HG02798 (cell line): ENCODE measurements around the gene ACTA1.
"Not testable (repeated sequence)": the region's sequence is repeated elsewhere in the genome, so short reads cannot be mapped to it uniquely, and the experiment has no call there.

ENCODE experiments used
- ATAC-seq: cut with Tn5 transposase; IDR thresholded peaks from one replicate; pipeline ENCODE4 v1.9.1; 2021; ENCODE audit warnings: mild to moderate bottlenecking; ENCODE audit not compliant: unreplicated experiment, poor library complexity

Gene ACTA1

GRCh38 chr1:229434005-229434640 lies at the start of gene ACTA1:
TSS of gene ACTA1 (minus strand) at chr1:229434094. CDS start at chr1:229433115, 979 bp downstream.
- ATAC-seq, result no peak

DNA sequence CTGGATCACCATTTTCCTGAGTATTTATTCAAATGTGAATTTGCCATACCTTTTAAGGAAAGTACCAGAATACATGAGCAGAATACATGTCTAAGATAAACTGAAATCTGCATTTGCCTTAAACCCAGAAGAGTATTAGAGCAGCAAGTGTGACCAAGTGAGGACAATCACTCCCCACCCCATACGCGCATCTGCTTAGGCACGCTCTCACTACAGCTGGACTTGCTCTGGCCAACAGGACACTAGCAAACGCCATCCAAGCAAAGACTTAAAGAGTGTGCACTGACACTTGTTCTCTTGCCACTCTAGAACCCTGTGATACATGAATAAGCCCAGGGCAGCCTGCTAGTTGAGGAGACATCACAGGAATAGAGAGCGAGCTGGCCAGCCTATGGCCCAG lies 48.6 kb upstream of the ACTA1 start:
- ATAC-seq, result no peak

DNA sequence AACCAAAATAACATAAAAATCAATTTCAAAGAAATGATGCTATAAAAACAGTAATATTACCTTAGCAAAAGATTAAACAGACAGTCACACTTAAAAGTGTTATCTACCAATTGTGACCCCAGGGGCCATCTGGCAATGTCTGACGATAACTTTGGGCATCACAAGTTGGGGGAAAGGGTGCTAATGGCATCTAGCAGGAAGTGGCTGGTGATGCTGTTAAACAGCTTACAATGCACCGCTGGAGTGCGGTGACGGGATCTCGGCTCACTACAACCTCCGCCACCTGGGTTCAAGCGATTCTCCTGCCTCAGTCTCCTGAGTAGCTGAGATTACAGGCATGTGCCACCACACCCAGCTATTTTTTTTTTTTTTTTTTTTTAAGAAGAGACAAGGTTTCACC lies 46.6 kb upstream of the ACTA1 start:
- ATAC-seq, result no peak

GRCh38 chr1:229479660-229480399 lies 45.9 kb upstream of the ACTA1 start:
- ATAC-seq, result peak; percentile 69

- ATAC-seq, result peak; percentile 65
Measured at GRCh38 chr1:229478852-229479251, 45.0 kb upstream of the ACTA1 start.

GRCh38 chr1:229475859-229476258 lies 42.0 kb upstream of the ACTA1 start:
- ATAC-seq, result not testable (repeated sequence)

DNA sequence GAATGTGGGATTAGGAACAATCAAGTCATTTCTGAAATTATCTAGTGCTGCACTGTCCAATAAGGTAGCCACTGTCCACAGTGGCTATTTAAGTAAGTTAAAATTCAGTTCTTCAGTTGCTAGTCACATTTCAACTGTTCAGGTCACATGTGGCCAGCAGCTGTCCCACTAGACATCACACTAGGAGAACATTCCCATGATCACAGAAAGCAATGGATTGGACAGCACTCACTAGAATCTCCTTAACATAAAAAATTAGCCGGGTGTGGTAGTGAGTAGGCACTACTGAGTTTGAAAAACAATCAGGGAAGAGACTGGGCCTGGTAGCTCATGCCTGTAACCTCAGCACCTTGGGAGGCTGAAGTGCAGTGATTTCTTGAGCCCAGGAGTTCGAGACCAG lies 40.6 kb upstream of the ACTA1 start:
- no peak for ATAC-seq

DNA sequence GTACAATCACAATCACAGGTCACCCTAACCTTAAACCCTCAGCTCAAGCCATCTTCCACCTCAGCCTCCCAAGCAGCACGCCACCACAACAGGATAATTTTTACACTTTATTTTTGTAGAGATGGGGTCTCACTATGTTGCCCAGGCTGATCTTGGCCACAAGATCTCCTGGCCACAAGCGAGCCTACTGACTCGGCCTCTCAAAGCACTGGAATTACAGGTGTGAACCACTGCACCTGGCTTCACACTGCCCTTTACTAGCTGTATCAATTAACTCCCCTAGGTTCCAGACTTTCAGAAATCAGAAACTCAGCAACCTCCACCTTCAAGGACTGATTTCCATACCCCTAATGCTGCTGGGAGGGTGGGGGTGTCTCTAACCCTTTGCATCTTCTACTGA lies 37.3 kb upstream of the ACTA1 start:
- ATAC-seq, result no peak

- no peak for ATAC-seq
Measured at GRCh38 chr1:229470406-229471043, 36.6 kb upstream of the ACTA1 start.

GRCh38 chr1:229466887-229467286 lies 33.0 kb upstream of the ACTA1 start:
- ATAC-seq, result no peak

GRCh38 chr1:229464672-229465071 lies 30.8 kb upstream of the ACTA1 start:
- ATAC-seq, result no peak

GRCh38 chr1:229461032-229461668 lies 27.3 kb upstream of the ACTA1 start:
- no peak for ATAC-seq

DNA sequence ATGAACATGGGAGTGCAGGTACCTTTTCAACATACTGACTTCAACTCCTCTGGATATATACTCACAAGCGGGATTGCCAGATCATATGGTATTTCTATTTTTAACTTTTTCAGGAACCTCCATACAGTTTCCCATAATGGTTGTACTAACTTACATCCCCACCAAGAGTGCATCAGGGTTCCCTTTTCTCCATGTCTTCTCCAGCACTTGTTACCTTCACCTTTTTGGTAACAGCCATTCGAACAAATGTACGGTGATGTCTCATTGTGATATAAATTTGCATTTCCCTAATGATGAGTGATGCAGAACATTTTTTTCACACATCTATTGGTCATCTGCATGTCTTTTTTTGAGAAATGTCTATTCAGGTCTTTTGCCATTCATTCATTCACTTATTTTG lies 25.9 kb upstream of the ACTA1 start:
- no peak for ATAC-seq

- no peak for ATAC-seq
Measured at GRCh38 chr1:229457436-229457835, 23.5 kb upstream of the ACTA1 start.

- ATAC-seq, result no peak
Measured at GRCh38 chr1:229456016-229456415, 22.1 kb upstream of the ACTA1 start.

DNA sequence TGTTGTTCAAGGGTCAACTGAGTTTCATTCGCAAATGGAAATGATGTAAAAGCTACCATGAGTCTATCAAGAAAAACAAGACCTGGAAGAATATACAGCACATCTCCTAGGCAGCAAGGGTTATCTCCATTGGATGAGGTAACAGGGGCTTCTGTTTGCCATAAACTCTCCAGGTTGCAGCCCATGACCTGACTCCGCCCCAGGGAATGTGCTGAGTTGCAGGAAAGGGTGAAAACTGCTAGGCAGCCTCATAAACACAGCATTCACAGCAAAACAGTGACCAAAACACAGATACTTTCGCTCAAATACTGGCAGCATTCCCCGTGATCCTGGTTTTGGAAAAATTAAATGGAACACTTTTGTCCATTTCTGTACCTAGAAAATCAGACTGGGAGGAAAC lies 20.2 kb upstream of the ACTA1 start:
- ATAC-seq, result no peak

DNA sequence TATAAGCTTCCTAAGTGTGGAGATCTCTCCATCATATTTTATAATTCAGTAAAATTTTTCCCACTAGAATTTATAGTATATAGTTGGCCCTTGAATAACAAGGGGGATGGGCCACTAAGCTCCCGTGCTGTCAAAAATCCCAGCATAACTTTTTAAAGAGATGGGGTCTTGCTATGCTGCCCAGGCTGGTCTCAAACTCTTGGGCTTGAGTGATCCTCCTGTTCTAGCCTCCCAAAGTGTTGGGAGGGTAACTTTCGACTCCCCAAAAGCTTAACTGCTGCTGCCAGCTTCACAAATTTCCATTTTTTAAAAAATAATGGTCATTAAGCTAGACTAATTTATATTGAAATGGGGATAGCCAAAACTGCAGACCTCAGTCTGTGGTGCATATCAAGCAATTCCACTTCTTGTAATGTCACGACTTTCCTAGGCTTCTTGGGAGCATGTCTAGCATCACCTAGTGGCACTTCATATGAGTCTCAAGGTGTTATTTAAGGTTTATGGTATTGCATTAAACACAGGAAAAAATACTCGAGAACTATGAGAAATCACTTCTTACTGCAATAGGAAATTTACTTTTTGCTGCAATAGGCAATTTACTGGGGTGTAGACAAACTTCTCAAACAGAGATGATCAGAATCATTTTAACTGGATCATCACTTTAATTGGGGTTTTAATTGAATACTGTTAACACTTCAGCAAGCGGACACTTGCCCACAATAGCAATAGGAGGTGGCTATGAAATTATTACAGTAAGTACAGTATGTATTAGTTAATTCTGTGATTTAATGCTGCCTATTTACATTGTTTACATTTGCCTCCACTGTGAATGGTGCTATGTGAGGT lies 19.3 kb upstream of the ACTA1 start:
- no peak for ATAC-seq

DNA sequence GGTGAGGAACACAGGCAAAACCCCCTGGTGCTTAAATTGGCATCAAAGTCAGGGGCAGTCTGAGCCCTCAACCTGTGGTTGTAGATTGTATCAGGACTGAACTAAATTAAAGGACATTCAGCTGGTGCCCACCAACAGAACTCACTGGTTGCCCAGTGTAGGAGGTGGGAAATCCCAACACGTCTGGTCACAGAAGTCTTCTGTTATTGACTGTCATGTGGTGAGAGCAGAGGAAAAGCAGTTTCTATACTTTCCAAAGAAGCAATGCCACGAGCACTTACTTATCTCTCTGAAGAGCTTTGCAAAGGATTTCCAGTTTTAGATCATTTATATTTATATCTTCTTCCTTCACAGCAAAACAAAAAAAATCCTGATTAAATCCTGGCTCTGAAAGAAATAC lies 15.0 kb upstream of the ACTA1 start:
- no peak for ATAC-seq

DNA sequence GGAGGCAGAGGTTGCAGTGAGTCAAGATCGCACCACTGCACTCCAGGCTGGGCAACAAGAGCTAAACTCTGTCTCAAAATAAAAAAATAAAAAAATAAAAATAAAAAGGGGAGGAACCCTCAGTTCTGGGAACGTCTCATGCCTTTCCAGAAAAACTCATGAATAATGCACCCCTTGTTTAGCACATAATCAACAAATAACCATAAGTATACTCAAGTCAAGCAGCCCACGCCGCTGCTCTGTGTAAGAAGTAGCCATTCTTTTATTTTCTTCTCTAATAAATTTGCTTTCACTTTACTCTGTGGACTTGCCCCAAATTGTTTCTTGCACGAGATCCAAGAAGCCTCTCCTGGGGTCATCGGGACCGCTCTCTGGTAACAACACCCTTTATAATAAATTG lies 14.5 kb upstream of the ACTA1 start:
- no peak for ATAC-seq

DNA sequence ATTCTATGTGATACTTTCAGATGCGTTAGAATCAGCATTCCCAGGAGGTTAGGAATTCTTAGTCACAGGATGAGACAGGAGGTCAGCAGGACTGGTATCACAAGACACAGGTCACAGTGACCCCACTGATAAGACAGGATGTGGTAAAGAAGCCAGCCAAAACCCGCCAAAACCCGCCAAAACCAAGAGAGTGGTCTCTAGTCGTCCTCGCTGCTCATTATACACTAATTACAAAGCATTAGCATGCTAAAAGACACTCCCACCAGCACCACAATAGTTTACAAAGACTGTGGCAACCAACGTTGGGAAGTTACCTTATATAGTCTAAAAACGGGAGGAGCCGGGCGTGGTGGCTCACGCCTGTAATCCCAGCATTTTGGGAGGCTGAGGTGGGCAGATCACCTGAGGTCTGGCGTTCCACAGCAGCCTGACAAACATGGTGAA lies 13.9 kb upstream of the ACTA1 start:
- no peak for ATAC-seq
